K562 (cell line): Measurements from ENCODE around the gene KIF5A. TPM values are rescaled to one million over a fixed set of nuclear protein-coding genes. Genes with fewer than 3 reads are reported as not detected.

Experiments
- ADNP ChIP-seq: fragments of 200-800 bp; sonication (Bioruptor generic); IDR thresholded peaks from 2 replicates; pipeline ENCODE4 v1.6.1; 2016; ENCODE audit warnings: missing genetic modification characterization, missing compliant biosample characterization
- ARID1B ChIP-seq: fragments of 450-650 bp; IDR thresholded peaks from 2 replicates; pipeline ENCODE4 v1.6.1; 2016; ENCODE audit warnings: antibody characterized with exemption, mild to moderate bottlenecking, inconsistent platforms
- COPS2 ChIP-seq: fragments of 450-650 bp; conservative IDR thresholded peaks from 2 replicates; pipeline ENCODE4 v1.6.1; 2016; ENCODE audit warnings: mild to moderate bottlenecking, moderate library complexity
- EWSR1 ChIP-seq: fragments of 450-650 bp; IDR thresholded peaks from 2 replicates; pipeline ENCODE4 v1.6.1; 2018; ENCODE audit warnings: borderline replicate concordance, mild to moderate bottlenecking, low read depth, moderate library complexity; ENCODE audit not compliant: partially characterized antibody
- HLTF ChIP-seq: fragments of 450-650 bp; IDR thresholded peaks from 2 replicates; pipeline ENCODE4 v1.6.1; 2016
- MAFG ChIP-seq: fragments of 450-650 bp; conservative IDR thresholded peaks from 2 replicates; pipeline ENCODE4 v1.6.1; 2016; ENCODE audit warnings: missing genetic modification characterization, missing compliant biosample characterization
- NCOA4 ChIP-seq: fragments of 450-650 bp; IDR thresholded peaks from 2 replicates; pipeline ENCODE4 v1.6.1; 2018; ENCODE audit warnings: mild to moderate bottlenecking; ENCODE audit not compliant: partially characterized antibody
- PYGO2 ChIP-seq: fragments of 450-650 bp; IDR thresholded peaks from 2 replicates; pipeline ENCODE4 v1.6.1; 2016; ENCODE audit warnings: mild to moderate bottlenecking, missing genetic modification characterization, moderate library complexity, missing compliant biosample characterization
- RCOR1 ChIP-seq, 2 experiments: IDR thresholded peaks; 2 replicates each; pipeline ENCODE4 v1.6.1; 2012; ENCODE audit warnings: low read depth in 2 of 2, low read length in 2 of 2, borderline replicate concordance in 1 of 2, improper control_type of control experiment in 1 of 2
- SIN3B ChIP-seq: fragments of 450-650 bp; IDR thresholded peaks from 2 replicates; pipeline ENCODE4 v1.6.1; 2017; ENCODE audit warnings: low read depth, mild to moderate bottlenecking, moderate library complexity
- SP2 ChIP-seq: IDR thresholded peaks from 2 replicates; pipeline ENCODE4 v1.6.1; 2011; ENCODE audit warnings: mild to moderate bottlenecking, low read depth, low read length, moderate library complexity; ENCODE audit not compliant: poor library complexity, severe bottlenecking; ENCODE audit errors: extremely low read depth
- XRCC3 ChIP-seq: fragments of 450-650 bp; IDR thresholded peaks from 2 replicates; pipeline ENCODE4 v1.6.1; 2017; ENCODE audit warnings: mild to moderate bottlenecking, moderate library complexity
- ZSCAN29 ChIP-seq: fragments of 450-650 bp; IDR thresholded peaks from 2 replicates; pipeline ENCODE4 v1.6.1; 2017
- polyA plus RNA-seq, 8 experiments: library from polyadenylated mRNA; depleted of rRNA in 4 of 8; stranded (reverse) in 5 of 8; unstranded in 3 of 8; fragments of >200 nt; fragmentation: Nextera tagmentation in 2 of 8; fragmentation: Illumina TruSeq in 1 of 8; extraction: Ambion mirVana in 2 of 8; extraction: Trizol in 1 of 8; gene quantifications; 2 replicates each; pipeline versions ENCODE4 v1.2.1 to v1.2.3, GENCODE V29; 2011 to 2014; ENCODE audit warnings: inconsistent platforms in 1 of 8, missing spikeins in 1 of 8
- total RNA-seq, 7 experiments: library from RNA; depleted of rRNA in 6 of 7; stranded (reverse); fragments of >200 nt in 6 of 7; fragmentation: Illumina TruSeq in 2 of 7; extraction: Trizol in 2 of 7; gene quantifications; 2 replicates each; pipeline versions ENCODE4 v1.2.1 to v1.2.3, GENCODE V29; 2011 to 2021; ENCODE audit warnings: low replicate concordance in 1 of 7
- TF ChIP-seq, protein P1 (sequence below): sonication (generic); formaldehyde crosslinking; IDR thresholded peaks from 2 replicates; pipeline ENCODE4 v1.8.0; 2022; ENCODE audit warnings: mild to moderate bottlenecking, missing genetic modification reagents
- TF ChIP-seq, protein P2 (sequence below), 2 experiments: fragments of 450-650 bp in 1 of 2; sonication (generic) in 1 of 2; formaldehyde crosslinking; conservative IDR thresholded peaks; 2 replicates each; pipeline versions ENCODE4 v1.4.0 to v1.8.1; 2020 to 2022; ENCODE audit warnings: mild to moderate bottlenecking in 1 of 2, missing genetic modification reagents in 1 of 2
- TF ChIP-seq, protein P3 (sequence below), 2 experiments: fragments of 200-800 bp in 1 of 2; sonication (Bioruptor generic) in 1 of 2; sonication (generic) in 1 of 2; formaldehyde crosslinking in 1 of 2; IDR thresholded peaks in 1 of 2; conservative IDR thresholded peaks in 1 of 2; 2 replicates each; pipeline versions ENCODE4 v1.5.0 to v1.6.1; 2016 to 2020; ENCODE audit warnings: missing compliant biosample characterization in 1 of 2, missing genetic modification characterization in 1 of 2, missing genetic modification reagents in 1 of 2
- TF ChIP-seq, protein P4 (sequence below): sonication (generic); formaldehyde crosslinking; IDR thresholded peaks from 2 replicates; pipeline ENCODE4 v1.8.1; 2023; ENCODE audit warnings: mild to moderate bottlenecking, missing genetic modification reagents

The KIF5A gene
- total and polyA plus RNA-seq, 9 of the 15 experiments (the other 6 are each of a cell fraction or from before 2014, with no cell fraction given), result 3.4 to 17.7 (median 8.0) TPM

DNA sequence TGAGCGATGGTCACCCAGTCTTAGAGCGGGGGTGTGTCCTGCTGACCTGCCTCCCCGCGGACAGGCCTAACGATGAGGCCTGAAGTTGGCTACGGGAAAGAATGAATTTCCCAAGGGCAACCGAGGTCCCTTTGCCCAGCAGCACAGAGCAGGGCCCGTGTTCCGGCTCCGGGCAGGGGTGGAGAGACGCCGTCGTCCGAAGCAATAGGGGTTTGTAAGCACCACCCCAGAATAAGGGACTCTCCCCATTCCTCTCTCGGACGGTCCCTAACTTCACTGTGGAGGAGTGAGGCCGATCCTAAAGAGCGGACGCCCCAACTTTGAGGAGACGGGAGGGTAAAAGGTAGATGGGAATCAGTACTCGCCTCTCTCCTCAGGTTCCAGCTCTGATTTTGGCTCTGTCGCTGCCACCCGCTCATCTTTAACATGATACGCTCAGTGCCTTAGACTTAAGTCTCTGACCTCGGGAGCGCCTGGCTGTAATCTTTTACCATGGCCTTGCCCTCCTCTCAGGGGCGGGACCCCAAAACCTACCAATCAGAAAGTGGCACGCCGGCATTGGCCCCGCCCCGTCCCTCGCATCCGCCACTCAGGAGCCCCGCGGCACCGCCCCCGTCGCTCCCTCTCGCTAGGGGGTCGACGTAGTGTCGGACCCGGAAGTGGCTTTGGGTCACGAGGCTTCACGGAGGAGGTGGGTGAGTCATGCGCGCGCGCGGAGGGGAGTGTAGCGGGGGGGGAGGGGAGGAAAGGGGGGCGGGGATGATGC lies 29.6 kb upstream of the KIF5A start, which contains the start of gene DDIT3 (continued):
- TF ChIP-seq, protein P1, sequence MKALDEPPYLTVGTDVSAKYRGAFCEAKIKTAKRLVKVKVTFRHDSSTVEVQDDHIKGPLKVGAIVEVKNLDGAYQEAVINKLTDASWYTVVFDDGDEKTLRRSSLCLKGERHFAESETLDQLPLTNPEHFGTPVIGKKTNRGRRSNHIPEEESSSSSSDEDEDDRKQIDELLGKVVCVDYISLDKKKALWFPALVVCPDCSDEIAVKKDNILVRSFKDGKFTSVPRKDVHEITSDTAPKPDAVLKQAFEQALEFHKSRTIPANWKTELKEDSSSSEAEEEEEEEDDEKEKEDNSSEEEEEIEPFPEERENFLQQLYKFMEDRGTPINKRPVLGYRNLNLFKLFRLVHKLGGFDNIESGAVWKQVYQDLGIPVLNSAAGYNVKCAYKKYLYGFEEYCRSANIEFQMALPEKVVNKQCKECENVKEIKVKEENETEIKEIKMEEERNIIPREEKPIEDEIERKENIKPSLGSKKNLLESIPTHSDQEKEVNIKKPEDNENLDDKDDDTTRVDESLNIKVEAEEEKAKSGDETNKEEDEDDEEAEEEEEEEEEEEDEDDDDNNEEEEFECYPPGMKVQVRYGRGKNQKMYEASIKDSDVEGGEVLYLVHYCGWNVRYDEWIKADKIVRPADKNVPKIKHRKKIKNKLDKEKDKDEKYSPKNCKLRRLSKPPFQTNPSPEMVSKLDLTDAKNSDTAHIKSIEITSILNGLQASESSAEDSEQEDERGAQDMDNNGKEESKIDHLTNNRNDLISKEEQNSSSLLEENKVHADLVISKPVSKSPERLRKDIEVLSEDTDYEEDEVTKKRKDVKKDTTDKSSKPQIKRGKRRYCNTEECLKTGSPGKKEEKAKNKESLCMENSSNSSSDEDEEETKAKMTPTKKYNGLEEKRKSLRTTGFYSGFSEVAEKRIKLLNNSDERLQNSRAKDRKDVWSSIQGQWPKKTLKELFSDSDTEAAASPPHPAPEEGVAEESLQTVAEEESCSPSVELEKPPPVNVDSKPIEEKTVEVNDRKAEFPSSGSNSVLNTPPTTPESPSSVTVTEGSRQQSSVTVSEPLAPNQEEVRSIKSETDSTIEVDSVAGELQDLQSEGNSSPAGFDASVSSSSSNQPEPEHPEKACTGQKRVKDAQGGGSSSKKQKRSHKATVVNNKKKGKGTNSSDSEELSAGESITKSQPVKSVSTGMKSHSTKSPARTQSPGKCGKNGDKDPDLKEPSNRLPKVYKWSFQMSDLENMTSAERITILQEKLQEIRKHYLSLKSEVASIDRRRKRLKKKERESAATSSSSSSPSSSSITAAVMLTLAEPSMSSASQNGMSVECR (CRISPR knock-in tag), result peak; percentile 96
- TF ChIP-seq ZSCAN29 (no peak), ARID1B (no peak), XRCC3 (no peak), COPS2 (no peak), RCOR1 (IDR thresholded peaks at IDR 0.05; ENCODE audit: borderline replicate concordance in 1 of 2, low read depth in 2 of 2, low read length in 2 of 2) (peak; percentile 24 to 63; a peak in 3 of 4 replicates), SP2 (peak; percentile 52), EWSR1 (no peak), MAFG (tag) (no peak), ADNP (no peak), SIN3B (peak; percentile 49; the same call in 1 of the 2 replicates), PYGO2 (tag) (peak; percentile 16; the same call in 1 of the 2 replicates), NCOA4 (no peak), HLTF (peak; percentile 75; the same call in 1 of the 2 replicates)
- TF ChIP-seq, protein P2, sequence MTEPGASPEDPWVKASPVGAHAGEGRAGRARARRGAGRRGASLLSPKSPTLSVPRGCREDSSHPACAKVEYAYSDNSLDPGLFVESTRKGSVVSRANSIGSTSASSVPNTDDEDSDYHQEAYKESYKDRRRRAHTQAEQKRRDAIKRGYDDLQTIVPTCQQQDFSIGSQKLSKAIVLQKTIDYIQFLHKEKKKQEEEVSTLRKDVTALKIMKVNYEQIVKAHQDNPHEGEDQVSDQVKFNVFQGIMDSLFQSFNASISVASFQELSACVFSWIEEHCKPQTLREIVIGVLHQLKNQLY (CRISPR knock-in tag; conservative IDR thresholded peaks at IDR 0.05), result 0 out of 4 replicates have a peak, but pooled peaks have one; percentile 21 to 80
- TF ChIP-seq, protein P3, sequence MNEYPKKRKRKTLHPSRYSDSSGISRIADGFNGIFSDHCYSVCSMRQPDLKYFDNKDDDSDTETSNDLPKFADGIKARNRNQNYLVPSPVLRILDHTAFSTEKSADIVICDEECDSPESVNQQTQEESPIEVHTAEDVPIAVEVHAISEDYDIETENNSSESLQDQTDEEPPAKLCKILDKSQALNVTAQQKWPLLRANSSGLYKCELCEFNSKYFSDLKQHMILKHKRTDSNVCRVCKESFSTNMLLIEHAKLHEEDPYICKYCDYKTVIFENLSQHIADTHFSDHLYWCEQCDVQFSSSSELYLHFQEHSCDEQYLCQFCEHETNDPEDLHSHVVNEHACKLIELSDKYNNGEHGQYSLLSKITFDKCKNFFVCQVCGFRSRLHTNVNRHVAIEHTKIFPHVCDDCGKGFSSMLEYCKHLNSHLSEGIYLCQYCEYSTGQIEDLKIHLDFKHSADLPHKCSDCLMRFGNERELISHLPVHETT (CRISPR knock-in tag; conservative IDR thresholded peaks at IDR 0.05 in 1 of 2, IDR thresholded peaks at IDR 0.05 in 1 of 2), result peak in 1 of 2 experiments; percentile 96; a peak in 2 of 4 replicates
- TF ChIP-seq, protein P4, sequence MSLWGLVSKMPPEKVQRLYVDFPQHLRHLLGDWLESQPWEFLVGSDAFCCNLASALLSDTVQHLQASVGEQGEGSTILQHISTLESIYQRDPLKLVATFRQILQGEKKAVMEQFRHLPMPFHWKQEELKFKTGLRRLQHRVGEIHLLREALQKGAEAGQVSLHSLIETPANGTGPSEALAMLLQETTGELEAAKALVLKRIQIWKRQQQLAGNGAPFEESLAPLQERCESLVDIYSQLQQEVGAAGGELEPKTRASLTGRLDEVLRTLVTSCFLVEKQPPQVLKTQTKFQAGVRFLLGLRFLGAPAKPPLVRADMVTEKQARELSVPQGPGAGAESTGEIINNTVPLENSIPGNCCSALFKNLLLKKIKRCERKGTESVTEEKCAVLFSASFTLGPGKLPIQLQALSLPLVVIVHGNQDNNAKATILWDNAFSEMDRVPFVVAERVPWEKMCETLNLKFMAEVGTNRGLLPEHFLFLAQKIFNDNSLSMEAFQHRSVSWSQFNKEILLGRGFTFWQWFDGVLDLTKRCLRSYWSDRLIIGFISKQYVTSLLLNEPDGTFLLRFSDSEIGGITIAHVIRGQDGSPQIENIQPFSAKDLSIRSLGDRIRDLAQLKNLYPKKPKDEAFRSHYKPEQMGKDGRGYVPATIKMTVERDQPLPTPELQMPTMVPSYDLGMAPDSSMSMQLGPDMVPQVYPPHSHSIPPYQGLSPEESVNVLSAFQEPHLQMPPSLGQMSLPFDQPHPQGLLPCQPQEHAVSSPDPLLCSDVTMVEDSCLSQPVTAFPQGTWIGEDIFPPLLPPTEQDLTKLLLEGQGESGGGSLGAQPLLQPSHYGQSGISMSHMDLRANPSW, result peak; percentile 78; the same call in 1 of the 2 replicates
